Smooth muscle cell of bladder (primary cell): ENCODE data around the gene RDM1. TPM values are rescaled to one million over a fixed set of nuclear protein-coding genes. Genes with fewer than 3 reads are reported as not detected.

ENCODE experiments used
- total RNA-seq: library from RNA; depleted of rRNA; stranded (reverse); fragments of >200 nt; gene quantifications from 2 replicates; pipeline ENCODE4 v1.2.3, GENCODE V29; 2014

Gene RDM1, protein sequence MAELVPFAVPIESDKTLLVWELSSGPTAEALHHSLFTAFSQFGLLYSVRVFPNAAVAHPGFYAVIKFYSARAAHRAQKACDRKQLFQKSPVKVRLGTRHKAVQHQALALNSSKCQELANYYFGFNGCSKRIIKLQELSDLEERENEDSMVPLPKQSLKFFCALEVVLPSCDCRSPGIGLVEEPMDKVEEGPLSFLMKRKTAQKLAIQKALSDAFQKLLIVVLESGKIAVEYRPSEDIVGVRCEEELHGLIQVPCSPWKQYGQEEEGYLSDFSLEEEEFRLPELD
- total RNA-seq: 0.09 and 0.28 TPM in 2 replicates

DNA sequence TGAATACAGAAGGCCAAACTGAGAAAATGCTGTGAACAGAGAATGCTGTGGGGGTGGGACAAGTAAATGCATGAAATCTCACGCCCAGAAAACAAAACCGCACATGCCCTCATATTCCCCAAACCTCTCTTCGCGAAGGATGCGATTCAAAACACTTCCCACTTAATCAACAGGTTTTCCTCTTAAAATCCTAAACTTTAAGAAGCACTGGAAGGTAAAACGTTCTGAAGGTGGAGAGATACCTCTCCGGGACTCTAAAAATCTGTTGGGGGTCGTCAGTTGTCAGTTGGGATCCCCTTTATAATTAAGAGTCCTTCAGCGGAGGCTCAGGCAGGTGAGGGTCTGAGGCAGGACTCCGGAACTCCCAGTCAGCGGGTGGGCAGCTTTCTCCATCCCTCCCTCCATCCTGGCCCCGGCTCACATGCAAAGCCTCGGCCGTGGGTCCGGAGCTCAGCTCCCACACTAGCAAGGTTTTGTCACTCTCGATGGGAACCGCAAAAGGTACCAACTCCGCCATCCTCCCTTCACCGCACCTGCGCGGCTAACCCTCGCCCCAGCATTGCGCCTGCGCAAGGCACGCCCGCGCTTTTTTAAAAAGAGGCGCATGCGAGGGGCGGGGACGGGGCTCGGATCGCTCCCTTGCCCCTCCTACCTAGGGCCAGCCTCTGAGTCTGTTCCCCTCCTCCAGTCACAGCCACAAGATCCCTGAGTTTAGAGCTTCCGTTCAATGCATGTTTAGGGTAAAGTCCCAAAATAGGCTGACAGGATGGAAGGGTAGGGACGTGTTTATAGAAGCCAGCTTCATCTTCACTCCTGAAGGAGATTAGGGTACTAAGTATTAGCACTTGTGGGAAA, at the start of gene RDM1:
Gene RDM1, minus strand, starts transcription at position 563 of the 855 bp plus-strand sequence. Its CDS starts 46 bp downstream, at position 517.

DNA sequence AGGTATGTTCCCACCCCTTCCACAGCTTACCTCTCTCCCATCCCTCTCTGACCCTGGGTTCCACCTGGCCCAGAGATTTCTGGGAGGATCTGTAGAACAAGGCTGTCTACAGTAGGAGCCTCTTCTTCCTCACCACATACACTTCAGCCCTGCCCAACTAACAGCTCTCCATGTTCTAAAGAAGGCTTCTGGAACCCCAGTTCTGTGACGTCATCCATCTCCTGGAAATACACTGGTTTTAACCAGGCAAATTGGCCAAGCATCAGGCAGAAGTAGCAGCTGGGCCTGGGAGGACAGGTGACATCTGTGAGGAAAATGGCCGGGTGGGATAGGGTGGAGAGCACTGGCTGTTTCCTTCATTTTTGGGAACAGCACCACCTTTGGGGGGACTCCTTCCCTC, 13.0 kb upstream of the RDM1 start, which contains the start of gene LYZL6:
Gene LYZL6, minus strand, starts transcription at position 177 of the 400 bp plus-strand sequence. CDS start 4,357 bp downstream, outside the sequence.

DNA sequence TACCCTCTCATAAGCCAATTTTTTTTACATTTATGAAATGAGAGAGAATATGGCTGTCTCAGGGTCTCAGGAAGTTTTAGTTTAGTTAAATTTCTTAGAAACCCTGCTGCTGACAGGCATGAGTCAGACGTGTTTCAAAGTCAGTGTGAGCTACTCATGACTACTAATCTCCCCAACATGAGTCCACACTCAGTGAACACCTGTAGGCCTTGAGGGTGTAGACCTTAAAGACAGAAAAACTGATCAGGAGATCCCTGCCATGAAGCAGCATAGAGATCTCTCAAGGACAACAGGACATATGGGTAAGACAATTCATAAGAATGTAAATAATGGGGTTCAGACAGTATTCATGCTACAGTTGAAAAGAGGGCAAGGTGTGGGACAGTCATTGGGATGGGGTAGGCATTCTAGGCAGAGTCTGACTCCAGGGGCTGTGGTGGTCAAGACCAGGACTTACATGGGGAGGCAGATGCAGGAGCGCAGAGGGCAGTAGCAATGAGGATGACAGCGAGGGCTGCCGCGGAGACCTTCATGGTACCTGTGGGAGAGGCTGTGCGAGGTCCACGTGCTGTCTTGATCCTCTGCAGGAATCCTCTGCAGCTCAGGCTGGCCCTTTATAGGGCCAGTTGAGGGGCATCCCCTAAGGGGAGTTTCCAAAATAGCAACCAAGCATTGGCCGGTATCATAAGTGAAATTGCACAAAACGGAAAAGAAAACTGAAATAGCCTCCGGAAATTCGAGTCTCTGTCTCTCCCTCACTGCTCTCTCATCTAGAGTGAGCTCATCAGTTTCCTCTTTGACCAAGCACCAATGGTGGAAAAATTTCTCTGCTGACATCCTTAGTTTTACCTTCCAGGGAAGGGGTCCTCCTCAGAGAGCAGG, 50.6 kb downstream of the RDM1 start, which contains the start of gene CCL5:
Gene CCL5, minus strand, starts transcription at position 588 of the 882 bp plus-strand sequence.

DNA sequence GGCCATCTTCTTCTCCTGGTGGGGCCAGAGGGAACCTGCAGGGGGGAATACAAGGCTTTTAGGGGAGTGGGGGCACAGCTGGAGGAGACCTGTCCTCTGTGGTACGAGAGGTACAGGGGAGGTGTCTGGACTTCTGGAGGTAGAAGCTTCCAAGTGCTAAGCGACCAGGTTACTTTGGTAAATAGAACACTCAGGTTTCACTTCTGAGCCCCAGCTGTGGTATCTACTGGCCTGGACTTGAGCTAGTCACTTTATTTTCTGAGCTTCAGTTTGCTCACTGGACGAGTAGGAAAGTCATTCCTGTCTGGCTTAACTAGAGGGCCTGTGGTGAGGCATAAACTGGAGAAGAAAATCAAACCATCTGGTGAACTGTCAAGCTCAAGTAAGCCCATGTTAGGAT, 61.8 kb downstream of the RDM1 start, which contains the start of gene HEATR9:
Gene HEATR9, minus strand, starts transcription at position 155 of the 400 bp plus-strand sequence. Its CDS starts 149 bp downstream, at position 6.

Other genes with a start within 250 kb of the RDM1 start
- gene RASL10B, start 199.1 kb downstream of the RDM1 start, total RNA-seq: 1.7 and 7.3 TPM in 2 replicates
- gene GAS2L2, start 177.5 kb downstream of the RDM1 start, total RNA-seq: under 0.01 and 0.09 TPM in 2 replicates
- not detected in 2 replicates for gene C17orf50, start 169.9 kb downstream of the RDM1 start, total RNA-seq
- gene MMP28, start 135.1 kb downstream of the RDM1 start, total RNA-seq: 1.0 and 2.6 TPM in 2 replicates
- 49.5 and 55.0 TPM in 2 replicates for gene TAF15, start 121.3 kb downstream of the RDM1 start, total RNA-seq
- gene HEATR9, start 61.9 kb downstream of the RDM1 start, total RNA-seq: not detected in 2 replicates
- gene CCL5, start 50.4 kb downstream of the RDM1 start, total RNA-seq: not detected in 2 replicates
- gene LYZL6, start 12.9 kb upstream of the RDM1 start, total RNA-seq: not detected in 2 replicates
- not detected in 2 replicates for gene CCL16, start 50.7 kb upstream of the RDM1 start, total RNA-seq
- gene CCL14, start 56.0 kb upstream of the RDM1 start, total RNA-seq: not detected in 2 replicates
- gene CCL15, start 70.8 kb upstream of the RDM1 start, total RNA-seq: not detected in 2 replicates
- not detected in 2 replicates for gene CCL23, start 87.2 kb upstream of the RDM1 start, total RNA-seq
- not detected in 2 replicates for gene CCL18, start 133.5 kb upstream of the RDM1 start, total RNA-seq
- not detected in 2 replicates for gene CCL3, start 159.4 kb upstream of the RDM1 start, total RNA-seq
- not detected in 2 replicates for gene CCL4, start 173.1 kb upstream of the RDM1 start, total RNA-seq
- gene TBC1D3B, start 245.9 kb upstream of the RDM1 start, total RNA-seq: 1.0 and 1.3 TPM in 2 replicates